ENCODE measurements around the gene GARIN5A.

GRCh38 chr19:50482916-50483315 lies 6.3 kb upstream of the GARIN5A start:
- TF ChIP-seq, protein P1, sequence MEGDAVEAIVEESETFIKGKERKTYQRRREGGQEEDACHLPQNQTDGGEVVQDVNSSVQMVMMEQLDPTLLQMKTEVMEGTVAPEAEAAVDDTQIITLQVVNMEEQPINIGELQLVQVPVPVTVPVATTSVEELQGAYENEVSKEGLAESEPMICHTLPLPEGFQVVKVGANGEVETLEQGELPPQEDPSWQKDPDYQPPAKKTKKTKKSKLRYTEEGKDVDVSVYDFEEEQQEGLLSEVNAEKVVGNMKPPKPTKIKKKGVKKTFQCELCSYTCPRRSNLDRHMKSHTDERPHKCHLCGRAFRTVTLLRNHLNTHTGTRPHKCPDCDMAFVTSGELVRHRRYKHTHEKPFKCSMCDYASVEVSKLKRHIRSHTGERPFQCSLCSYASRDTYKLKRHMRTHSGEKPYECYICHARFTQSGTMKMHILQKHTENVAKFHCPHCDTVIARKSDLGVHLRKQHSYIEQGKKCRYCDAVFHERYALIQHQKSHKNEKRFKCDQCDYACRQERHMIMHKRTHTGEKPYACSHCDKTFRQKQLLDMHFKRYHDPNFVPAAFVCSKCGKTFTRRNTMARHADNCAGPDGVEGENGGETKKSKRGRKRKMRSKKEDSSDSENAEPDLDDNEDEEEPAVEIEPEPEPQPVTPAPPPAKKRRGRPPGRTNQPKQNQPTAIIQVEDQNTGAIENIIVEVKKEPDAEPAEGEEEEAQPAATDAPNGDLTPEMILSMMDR (IDR thresholded peaks at IDR 0.05; ENCODE audit: low read depth, low read length, poor library complexity, severe bottlenecking), result no peak
- TF ChIP-seq EZH2phosphoT487 (IDR thresholded peaks at IDR 0.05; ENCODE audit: borderline replicate concordance, low read length), result no peak

Data from DOHH2 (cell line).